ENCODE data around the gene BCDIN3D. TPM values are rescaled to one million over a fixed set of nuclear protein-coding genes. Genes with fewer than 3 reads are reported as not detected.

The BCDIN3D gene
- total RNA-seq, 1 experiment from 2014 or later: 1.6 TPM

DNA sequence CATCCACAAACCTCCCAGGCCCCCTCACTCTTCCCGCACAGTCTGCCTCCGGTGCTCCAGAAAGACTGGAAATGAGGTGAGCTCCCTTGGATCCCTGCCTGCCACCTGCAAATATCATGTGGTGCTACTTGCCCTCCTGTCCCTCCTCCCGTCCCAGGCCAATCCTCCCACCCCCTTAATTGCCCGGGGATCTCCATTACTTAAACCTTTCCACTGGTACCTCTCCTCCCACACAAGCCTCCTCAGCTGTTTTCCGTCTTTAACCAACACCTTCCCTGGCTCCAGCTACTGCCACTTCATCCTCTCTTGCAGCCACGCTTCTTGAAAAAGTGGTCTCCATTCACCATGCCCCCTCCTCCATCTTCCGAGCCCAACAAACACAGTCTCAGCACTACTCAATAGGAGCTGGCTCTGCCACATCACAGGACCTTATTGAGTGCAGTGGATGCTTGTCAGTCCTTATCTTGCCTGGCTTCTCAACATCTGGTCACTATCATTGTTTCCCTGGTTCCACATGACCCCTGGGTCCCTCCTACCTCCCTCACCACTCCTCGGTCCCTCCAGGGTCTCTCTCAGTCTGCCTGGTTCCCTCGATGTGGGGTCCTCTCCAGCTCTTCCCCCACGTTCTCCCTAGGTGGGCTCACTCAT lies 49.3 kb upstream of the BCDIN3D start (continued):
- TF ChIP-seq USF2 (CRISPR knock-in tag; IDR thresholded peaks at IDR 0.05): no peak
- TF ChIP-seq MYBL2 (CRISPR knock-in tag; IDR thresholded peaks at IDR 0.05): no peak
- no peak for TF ChIP-seq NR3C1 (CRISPR knock-in tag; conservative IDR thresholded peaks at IDR 0.05; ENCODE audit: low read depth)
- no peak for TF ChIP-seq CREB1 (CRISPR knock-in tag; IDR thresholded peaks at IDR 0.05)
- no peak for TF ChIP-seq IRF1 (CRISPR knock-in tag; IDR thresholded peaks at IDR 0.05)
- TF ChIP-seq AR (CRISPR knock-in tag; IDR thresholded peaks at IDR 0.05): no peak
- TF ChIP-seq GRHL2 (CRISPR knock-in tag; IDR thresholded peaks at IDR 0.05; ENCODE audit: insufficient replicate concordance, severe bottlenecking): no peak
- TF ChIP-seq, protein P1, sequence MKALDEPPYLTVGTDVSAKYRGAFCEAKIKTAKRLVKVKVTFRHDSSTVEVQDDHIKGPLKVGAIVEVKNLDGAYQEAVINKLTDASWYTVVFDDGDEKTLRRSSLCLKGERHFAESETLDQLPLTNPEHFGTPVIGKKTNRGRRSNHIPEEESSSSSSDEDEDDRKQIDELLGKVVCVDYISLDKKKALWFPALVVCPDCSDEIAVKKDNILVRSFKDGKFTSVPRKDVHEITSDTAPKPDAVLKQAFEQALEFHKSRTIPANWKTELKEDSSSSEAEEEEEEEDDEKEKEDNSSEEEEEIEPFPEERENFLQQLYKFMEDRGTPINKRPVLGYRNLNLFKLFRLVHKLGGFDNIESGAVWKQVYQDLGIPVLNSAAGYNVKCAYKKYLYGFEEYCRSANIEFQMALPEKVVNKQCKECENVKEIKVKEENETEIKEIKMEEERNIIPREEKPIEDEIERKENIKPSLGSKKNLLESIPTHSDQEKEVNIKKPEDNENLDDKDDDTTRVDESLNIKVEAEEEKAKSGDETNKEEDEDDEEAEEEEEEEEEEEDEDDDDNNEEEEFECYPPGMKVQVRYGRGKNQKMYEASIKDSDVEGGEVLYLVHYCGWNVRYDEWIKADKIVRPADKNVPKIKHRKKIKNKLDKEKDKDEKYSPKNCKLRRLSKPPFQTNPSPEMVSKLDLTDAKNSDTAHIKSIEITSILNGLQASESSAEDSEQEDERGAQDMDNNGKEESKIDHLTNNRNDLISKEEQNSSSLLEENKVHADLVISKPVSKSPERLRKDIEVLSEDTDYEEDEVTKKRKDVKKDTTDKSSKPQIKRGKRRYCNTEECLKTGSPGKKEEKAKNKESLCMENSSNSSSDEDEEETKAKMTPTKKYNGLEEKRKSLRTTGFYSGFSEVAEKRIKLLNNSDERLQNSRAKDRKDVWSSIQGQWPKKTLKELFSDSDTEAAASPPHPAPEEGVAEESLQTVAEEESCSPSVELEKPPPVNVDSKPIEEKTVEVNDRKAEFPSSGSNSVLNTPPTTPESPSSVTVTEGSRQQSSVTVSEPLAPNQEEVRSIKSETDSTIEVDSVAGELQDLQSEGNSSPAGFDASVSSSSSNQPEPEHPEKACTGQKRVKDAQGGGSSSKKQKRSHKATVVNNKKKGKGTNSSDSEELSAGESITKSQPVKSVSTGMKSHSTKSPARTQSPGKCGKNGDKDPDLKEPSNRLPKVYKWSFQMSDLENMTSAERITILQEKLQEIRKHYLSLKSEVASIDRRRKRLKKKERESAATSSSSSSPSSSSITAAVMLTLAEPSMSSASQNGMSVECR (CRISPR knock-in tag; IDR thresholded peaks at IDR 0.05; ENCODE audit: borderline replicate concordance): no peak
- TF ChIP-seq NFYB (CRISPR knock-in tag; conservative IDR thresholded peaks at IDR 0.05; ENCODE audit: low read depth): no peak

GRCh38 chr12:49891476-49891875 lies 48.6 kb upstream of the BCDIN3D start:
- Mint-ChIP-seq H3K27me3 (ENCODE audit: low read depth) (peaks cover 7% of the 10 kb centered on the region; the same call in 1 of the 2 replicates), H3K4me1 (peaks cover 19% of the 10 kb centered on the region), H3K9me3 (no peaks in the 10 kb centered on the region), H3K4me3 (no peak overlapping the region), H3K36me3 (no peaks in the 10 kb centered on the region), H3K27ac (no peak overlapping the region)
- DNase-seq (ENCODE audit: low spot score) (no peak), ATAC-seq (no peak)
- ChIA-PET CTCF (interaction anchor here (1.1 to 2.2 kb wide), 4 partner anchors 24 to 179 kb away, joined by 3 to 11 read pairs (median 5); no protein-coding TSS in a partner anchor), POLR2A (interaction anchor here (1.0 kb wide), 1 partner anchor 68 kb away, joined by 3 read pairs; no protein-coding TSS in a partner anchor)
- TF ChIP-seq RELA (CRISPR knock-in tag; IDR thresholded peaks at IDR 0.05; ENCODE audit: borderline replicate concordance) (no peak), PRDM15 (CRISPR knock-in tag; IDR thresholded peaks at IDR 0.05) (no peak), ZNF396 (CRISPR knock-in tag; IDR thresholded peaks at IDR 0.05; ENCODE audit: borderline replicate concordance) (no peak), FOXK1 (CRISPR knock-in tag; IDR thresholded peaks at IDR 0.05) (no peak), FOXP4 (CRISPR knock-in tag; IDR thresholded peaks at IDR 0.05) (no peak), HMGA2 (CRISPR knock-in tag; IDR thresholded peaks at IDR 0.05) (no peak)
- TF ChIP-seq, protein P2, sequence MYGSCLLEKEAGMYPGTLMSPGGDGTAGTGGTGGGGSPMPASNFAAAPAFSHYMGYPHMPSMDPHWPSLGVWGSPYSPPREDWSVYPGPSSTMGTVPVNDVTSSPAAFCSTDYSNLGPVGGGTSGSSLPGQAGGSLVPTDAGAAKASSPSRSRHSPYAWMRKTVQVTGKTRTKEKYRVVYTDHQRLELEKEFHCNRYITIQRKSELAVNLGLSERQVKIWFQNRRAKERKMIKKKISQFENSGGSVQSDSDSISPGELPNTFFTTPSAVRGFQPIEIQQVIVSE (CRISPR knock-in tag; IDR thresholded peaks at IDR 0.05; ENCODE audit: borderline replicate concordance): no peak

All from WTC11 (cell line).